HG03565 (cell line): ENCODE results near the gene LPGAT1.
A peak's percentile ranks its signal among the peaks of the same experiment; 100 is the strongest.
"Not testable (repeated sequence)": the region's sequence is repeated elsewhere in the genome, so short reads cannot be mapped to it uniquely, and the experiment has no call there.

Source experiments
- ATAC-seq: cut with Tn5 transposase; IDR thresholded peaks from one replicate; pipeline ENCODE4 v1.9.1; 2021; ENCODE audit warnings: mild to moderate bottlenecking, moderate library complexity; ENCODE audit not compliant: unreplicated experiment

Gene LPGAT1

GRCh38 chr1:211708006-211708405, 122.6 kb downstream of the LPGAT1 start:
- no peak for ATAC-seq

- ATAC-seq: no peak
These were observed 125.0 kb downstream of the LPGAT1 start for GRCh38 chr1:211705467-211706091.

DNA sequence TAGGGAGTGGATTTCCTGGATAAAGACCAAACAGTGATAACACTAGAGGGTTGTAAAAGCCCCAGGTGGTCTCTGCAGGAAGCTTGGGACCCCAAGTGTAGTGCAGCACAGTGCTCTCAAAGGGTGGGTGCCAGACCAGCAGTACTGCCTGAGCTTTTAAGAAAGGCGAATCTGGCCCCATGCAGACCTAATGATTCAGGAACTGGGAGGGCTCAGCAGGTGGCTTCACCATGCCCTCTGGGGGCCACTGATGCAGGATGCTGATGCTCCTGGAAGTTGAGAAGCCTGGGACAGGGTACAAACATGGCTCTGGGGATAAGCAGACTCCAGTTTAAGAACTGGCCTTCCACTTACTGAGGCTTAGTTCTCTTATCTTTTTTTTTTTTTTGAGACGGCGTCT, 126.0 kb downstream of the LPGAT1 start:
- ATAC-seq: no peak

GRCh38 chr1:211703812-211704537, 126.6 kb downstream of the LPGAT1 start:
- no peak for ATAC-seq

DNA sequence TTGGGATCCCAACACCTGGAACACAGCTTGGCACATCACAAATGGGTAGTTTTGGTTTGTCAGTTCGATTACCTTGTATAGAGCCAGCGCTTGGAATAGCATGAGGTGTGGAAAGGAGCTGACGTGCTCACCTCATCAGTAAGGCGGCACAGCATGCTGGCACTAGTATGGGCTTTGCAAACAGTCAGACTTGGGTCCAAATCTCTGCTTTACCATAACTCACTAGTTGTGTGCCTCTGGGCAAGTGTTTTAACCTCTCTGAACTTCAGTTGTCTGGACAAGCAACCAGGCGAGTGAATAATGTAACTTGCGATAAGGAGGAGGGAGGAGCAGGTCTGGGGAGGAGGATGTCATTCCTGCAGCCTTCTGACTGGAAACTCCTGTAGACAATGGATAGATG, 128.8 kb downstream of the LPGAT1 start:
- no peak for ATAC-seq

DNA sequence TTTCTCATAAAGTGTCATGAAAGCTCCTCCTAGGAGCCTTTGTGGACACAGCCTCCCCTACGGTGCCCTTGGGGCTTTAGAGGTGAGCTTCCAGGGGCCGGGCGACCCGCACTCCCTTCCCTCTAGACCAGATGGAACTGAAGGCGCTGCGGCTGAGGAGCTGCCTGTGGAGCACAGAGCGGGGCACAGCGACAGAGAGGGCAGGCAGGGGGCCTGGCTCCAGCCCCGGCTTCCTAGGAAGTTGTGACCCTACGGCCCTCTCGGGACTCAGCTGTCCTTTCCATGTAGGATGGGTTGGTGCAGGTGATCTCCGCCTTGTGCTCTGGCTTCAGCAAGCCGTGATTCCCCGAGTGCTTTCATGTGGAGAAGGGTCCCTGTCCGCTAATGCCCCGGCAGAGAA, 131.5 kb downstream of the LPGAT1 start:
- ATAC-seq: no peak

- peak; percentile 38 for ATAC-seq
These were observed 132.2 kb downstream of the LPGAT1 start for GRCh38 chr1:211698161-211699026.

- peak; percentile 59 for ATAC-seq
These were observed 133.2 kb downstream of the LPGAT1 start for GRCh38 chr1:211697356-211697755.

GRCh38 chr1:211695135-211695816, 135.3 kb downstream of the LPGAT1 start:
- peak; percentile 64 for ATAC-seq

DNA sequence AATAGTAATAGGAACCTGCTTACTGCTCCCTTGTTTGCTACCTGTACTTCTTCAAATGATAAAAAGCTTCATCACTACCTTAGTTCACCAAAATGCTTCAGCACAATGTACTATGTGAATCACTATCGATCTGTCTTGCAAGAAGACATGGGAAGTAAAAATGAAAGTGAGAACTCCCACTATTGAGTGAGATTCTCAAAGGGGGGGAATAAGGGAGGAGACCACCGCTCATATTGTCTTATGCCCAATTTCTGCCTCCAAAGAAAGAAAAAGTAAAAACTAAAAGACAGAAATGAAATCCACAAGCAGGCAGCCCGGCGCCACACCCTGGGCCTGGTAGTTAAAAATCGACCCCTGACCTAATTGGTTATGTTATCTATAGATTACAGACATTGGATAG, 136.7 kb downstream of the LPGAT1 start:
- ATAC-seq: not testable (repeated sequence)
